Measurements from ENCODE around the gene TMEM131. TPM values are rescaled to one million over a fixed set of nuclear protein-coding genes. Genes with fewer than 3 reads are reported as not detected.

TMEM131 gene
- total RNA-seq, 5 donors from 2014 or later (not counting 1 experiment from before 2014, with no cell fraction given) = 39.3 to 43.9 (median 41.1) TPM

GRCh38 chr2:98037666-98038336 is 42.1 kb upstream of the TMEM131 start:
- no peaks in the 10 kb centered on the region for H3K4me1 Mint-ChIP-seq
- Histone ChIP-seq H3K9me3 (no peaks in the 10 kb centered on the region), H3K27ac (ENCODE audit: low read length) (no peak overlapping the region), H3K27me3 (replicated peaks in 1 of 2; ENCODE audit: control insufficient read depth in 2 of 2, extremely low read depth in 1 of 2, insufficient read depth in 2 of 2, low read length in 1 of 2) (peaks cover 0 to 12% of the 10 kb centered on the region in 2 experiments), H3K4me1 (ENCODE audit: control insufficient read depth in 1 of 2, extremely low read depth in 1 of 2, insufficient read depth in 2 of 2, low read length in 2 of 2) (no peaks in the 10 kb centered on the region), H3K36me3 (ENCODE audit: control insufficient read depth in 2 of 2, extremely low read depth in 1 of 2, insufficient read depth in 1 of 2, low read length in 1 of 2) (no peaks in the 10 kb centered on the region), H3K4me3 (ENCODE audit: control insufficient read depth in 1 of 2, extremely low read depth in 1 of 2, low read length in 1 of 2) (no peak overlapping the region)
- no peak for ATAC-seq (replicated peaks in 1 of 4)
- WGBS (ENCODE audit: insufficient coverage) = 71% methylated on average over 1 of the region's 2 CpGs
- ChIA-PET POLR2A (no interaction called here), CTCF (no interaction called here)
- DNase-seq = no peak
- no peak overlapping the region for H3K4me3 Mint-ChIP-seq
- no peaks in the 10 kb centered on the region for H3K36me3 Mint-ChIP-seq
- H3K9me3 Mint-ChIP-seq = peaks cover 4 to 9% (median 5%) of the 10 kb centered on the region in 3 donors
- no peak overlapping the region for H3K27ac Mint-ChIP-seq
- H3K27me3 Mint-ChIP-seq = peaks cover 14 to 16% of the 10 kb centered on the region in 2 donors

DNA sequence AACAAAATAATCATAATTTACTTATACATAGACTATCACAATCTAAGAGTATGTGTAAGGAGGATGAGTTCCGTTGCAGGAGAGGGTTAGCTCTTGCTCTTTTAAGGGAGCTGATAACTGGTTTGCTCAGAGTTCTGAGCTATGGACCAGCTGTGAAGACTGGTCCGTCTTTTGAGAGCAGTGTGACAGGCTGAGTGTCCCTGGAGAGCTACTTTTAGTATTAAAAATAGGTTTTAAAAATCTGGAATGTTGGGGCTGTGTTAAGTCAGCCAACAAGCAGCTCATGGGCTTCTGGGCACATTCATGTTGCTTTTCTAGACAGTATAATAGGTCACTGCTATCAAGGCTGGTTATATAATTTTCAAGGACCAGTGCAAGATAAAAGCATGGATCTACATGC is 41.5 kb upstream of the TMEM131 start:
- H3K36me3 Mint-ChIP-seq = no peaks in the 10 kb centered on the region
- no peak overlapping the region for H3K27ac ChIP-seq (ENCODE audit: low read length)
- H3K4me1 ChIP-seq (ENCODE audit: control insufficient read depth in 1 of 2, extremely low read depth in 1 of 2, insufficient read depth in 2 of 2, low read length in 2 of 2) = no peaks in the 10 kb centered on the region
- ATAC-seq (replicated peaks in 1 of 4) (no peak), DNase-seq (no peak)
- ChIA-PET CTCF (interaction anchor here in 1 of 2 donors (0.5 kb wide), 1 partner anchor 139 kb away, joined by 3 read pairs; no protein-coding TSS in a partner anchor), POLR2A (no interaction called here)
- no peak overlapping the region for H3K27ac Mint-ChIP-seq
- H3K4me1 Mint-ChIP-seq = no peaks in the 10 kb centered on the region
- no peak overlapping the region for H3K4me3 ChIP-seq (ENCODE audit: control insufficient read depth in 1 of 2, extremely low read depth in 1 of 2, low read length in 1 of 2)
- peaks cover 0 to 12% of the 10 kb centered on the region in 2 experiments for H3K27me3 ChIP-seq (replicated peaks in 1 of 2; ENCODE audit: control insufficient read depth in 2 of 2, extremely low read depth in 1 of 2, insufficient read depth in 2 of 2, low read length in 1 of 2)
- no peaks in the 10 kb centered on the region for H3K36me3 ChIP-seq (ENCODE audit: control insufficient read depth in 2 of 2, extremely low read depth in 1 of 2, insufficient read depth in 1 of 2, low read length in 1 of 2)
- WGBS (ENCODE audit: insufficient coverage) = 67% methylated on average over 1 of the region's 2 CpGs
- peaks cover 0 to 6% (median 4%) of the 10 kb centered on the region in 3 donors for H3K9me3 Mint-ChIP-seq
- H3K27me3 Mint-ChIP-seq = peaks cover 14 to 16% of the 10 kb centered on the region in 2 donors
- H3K9me3 ChIP-seq = no peaks in the 10 kb centered on the region
- no peak overlapping the region for H3K4me3 Mint-ChIP-seq

DNA sequence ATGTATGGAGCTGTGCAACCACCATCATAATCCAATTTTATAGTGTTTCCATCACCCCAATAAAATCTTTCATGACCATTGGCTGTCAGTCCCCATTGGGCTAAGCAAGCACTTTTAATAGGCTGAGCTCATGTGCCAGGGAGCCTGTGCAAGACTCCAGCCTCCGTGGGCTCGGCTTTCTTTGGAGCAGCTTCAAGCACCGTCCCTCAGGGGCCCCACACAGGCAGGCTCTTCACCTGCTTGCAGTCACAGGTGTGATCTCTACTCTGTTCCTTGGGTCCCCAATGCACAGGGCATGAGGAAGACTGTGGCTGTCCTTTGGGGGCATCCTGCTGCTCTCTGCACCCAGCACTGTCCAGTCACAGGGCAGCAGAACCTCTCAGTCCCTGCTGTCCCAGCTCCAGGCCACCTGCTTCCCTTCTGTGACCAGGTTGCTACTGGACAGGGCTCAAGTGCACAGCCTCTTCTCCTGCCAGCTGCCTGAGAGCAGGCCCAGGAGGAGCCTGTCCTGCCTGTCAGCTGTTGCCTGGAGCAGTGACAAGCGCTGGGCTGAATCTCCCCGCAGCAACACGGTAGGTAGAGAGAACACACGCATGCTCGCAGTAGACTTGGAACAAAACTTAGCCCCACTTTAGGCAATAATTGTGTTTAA is 40.7 kb upstream of the TMEM131 start:
- POLR2A ChIA-PET = no interaction called here
- Mint-ChIP-seq H3K36me3 (no peaks in the 10 kb centered on the region), H3K27ac (no peak overlapping the region), H3K4me3 (no peak overlapping the region), H3K27me3 (peaks cover 8 to 11% of the 10 kb centered on the region in 2 donors), H3K9me3 (no peaks in the 10 kb centered on the region), H3K4me1 (no peaks in the 10 kb centered on the region)
- no peaks in the 10 kb centered on the region for H3K36me3 ChIP-seq (ENCODE audit: control insufficient read depth in 2 of 2, extremely low read depth in 1 of 2, insufficient read depth in 1 of 2, low read length in 1 of 2)
- ATAC-seq (replicated peaks in 1 of 4) (no peak), DNase-seq (no peak)
- H3K4me3 ChIP-seq (ENCODE audit: control insufficient read depth in 1 of 2, extremely low read depth in 1 of 2, low read length in 1 of 2) = no peak overlapping the region
- no peaks in the 10 kb centered on the region for H3K4me1 ChIP-seq (ENCODE audit: control insufficient read depth in 1 of 2, extremely low read depth in 1 of 2, insufficient read depth in 2 of 2, low read length in 2 of 2)
- no peak overlapping the region for H3K27ac ChIP-seq (ENCODE audit: low read length)
- CTCF ChIA-PET = interaction anchor here in 1 of 2 donors (0.5 kb wide), 1 partner anchor 139 kb away, joined by 3 read pairs; no protein-coding TSS in a partner anchor
- peaks cover 0 to 12% of the 10 kb centered on the region in 2 experiments for H3K27me3 ChIP-seq (replicated peaks in 1 of 2; ENCODE audit: control insufficient read depth in 2 of 2, extremely low read depth in 1 of 2, insufficient read depth in 2 of 2, low read length in 1 of 2)
- WGBS (ENCODE audit: insufficient coverage) = 92% methylated on average over 5 of the region's 8 CpGs
- H3K9me3 ChIP-seq = no peaks in the 10 kb centered on the region

DNA sequence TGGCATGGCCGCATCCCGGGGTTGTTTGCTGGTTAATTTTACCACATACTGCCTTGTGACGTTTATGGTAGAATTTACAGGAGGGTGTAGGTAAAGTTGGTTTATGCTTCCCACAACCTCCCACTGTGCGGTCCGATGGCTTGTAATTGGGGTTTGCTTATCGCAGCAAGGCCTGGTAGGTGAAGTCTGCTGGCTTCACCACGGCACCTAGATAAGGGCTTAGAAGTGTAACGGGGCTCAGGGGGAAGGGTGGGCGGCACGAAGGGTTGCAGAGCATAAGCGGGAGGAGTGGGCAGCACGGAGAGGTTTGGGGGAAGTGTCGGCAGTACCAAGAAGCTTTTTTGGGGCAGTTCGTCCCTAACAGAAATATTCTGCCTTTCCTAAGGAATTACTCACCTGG is 39.0 kb upstream of the TMEM131 start:
- H3K36me3 ChIP-seq (ENCODE audit: control insufficient read depth in 2 of 2, extremely low read depth in 1 of 2, insufficient read depth in 1 of 2, low read length in 1 of 2) = no peaks in the 10 kb centered on the region
- no peaks in the 10 kb centered on the region for H3K4me1 ChIP-seq (ENCODE audit: control insufficient read depth in 1 of 2, extremely low read depth in 1 of 2, insufficient read depth in 2 of 2, low read length in 2 of 2)
- peaks cover 3 to 7% of the 10 kb centered on the region in 2 donors for H3K27me3 Mint-ChIP-seq
- no peaks in the 10 kb centered on the region for H3K4me1 Mint-ChIP-seq
- POLR2A ChIA-PET = no interaction called here
- ATAC-seq (replicated peaks in 1 of 4) (no peak), DNase-seq (no peak)
- 82% methylated on average over 3 of the region's 14 CpGs for WGBS (ENCODE audit: insufficient coverage)
- H3K4me3 ChIP-seq (ENCODE audit: control insufficient read depth in 1 of 2, extremely low read depth in 1 of 2, low read length in 1 of 2) = no peak overlapping the region
- H3K9me3 Mint-ChIP-seq = no peaks in the 10 kb centered on the region
- CTCF ChIA-PET = no interaction called here
- no peaks in the 10 kb centered on the region for H3K9me3 ChIP-seq
- H3K27ac ChIP-seq (ENCODE audit: low read length) = no peak overlapping the region
- no peak overlapping the region for H3K4me3 Mint-ChIP-seq
- H3K27me3 ChIP-seq (replicated peaks in 1 of 2; ENCODE audit: control insufficient read depth in 2 of 2, extremely low read depth in 1 of 2, insufficient read depth in 2 of 2, low read length in 1 of 2) = peaks cover 0 to 8% of the 10 kb centered on the region in 2 experiments
- no peaks in the 10 kb centered on the region for H3K36me3 Mint-ChIP-seq
- H3K27ac Mint-ChIP-seq = no peak overlapping the region

DNA sequence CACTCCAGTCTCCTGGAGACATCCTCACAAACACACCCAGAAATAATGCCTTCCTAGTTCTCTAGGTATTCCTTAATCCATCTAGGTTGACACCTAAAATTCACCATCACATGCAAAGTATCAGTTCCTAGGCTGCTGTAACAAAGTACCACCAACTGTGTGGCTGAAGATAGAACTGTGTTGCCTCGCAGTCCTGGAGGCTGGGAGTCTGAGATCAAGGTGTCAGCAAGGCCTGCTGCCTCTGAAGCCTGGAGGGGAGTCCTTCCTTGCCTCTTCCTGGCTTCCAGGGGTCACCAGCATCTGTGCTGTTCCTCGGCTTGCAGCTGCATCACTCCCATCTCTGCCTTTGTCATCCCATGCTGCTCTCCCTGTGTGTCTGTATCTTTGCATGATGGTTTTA is 36.3 kb upstream of the TMEM131 start:
- H3K9me3 Mint-ChIP-seq = no peaks in the 10 kb centered on the region
- no peak overlapping the region for H3K4me3 Mint-ChIP-seq
- H3K27me3 ChIP-seq (replicated peaks in 1 of 2; ENCODE audit: control insufficient read depth in 2 of 2, extremely low read depth in 1 of 2, insufficient read depth in 2 of 2, low read length in 1 of 2) = peaks cover 0 to 5% of the 10 kb centered on the region in 2 experiments
- no peak overlapping the region for H3K27ac Mint-ChIP-seq
- H3K36me3 ChIP-seq (ENCODE audit: control insufficient read depth in 2 of 2, extremely low read depth in 1 of 2, insufficient read depth in 1 of 2, low read length in 1 of 2) = no peaks in the 10 kb centered on the region
- no peak overlapping the region for H3K4me3 ChIP-seq (ENCODE audit: control insufficient read depth in 1 of 2, extremely low read depth in 1 of 2, low read length in 1 of 2)
- H3K36me3 Mint-ChIP-seq = no peaks in the 10 kb centered on the region
- no CpG with 5 or more reads among the region's 2 CpGs for WGBS (ENCODE audit: insufficient coverage)
- CTCF ChIA-PET = no interaction called here
- no peak for DNase-seq
- peaks cover 0 to 3% of the 10 kb centered on the region in 2 experiments for H3K4me1 ChIP-seq (ENCODE audit: control insufficient read depth in 1 of 2, extremely low read depth in 1 of 2, insufficient read depth in 2 of 2, low read length in 2 of 2)
- H3K27ac ChIP-seq (ENCODE audit: low read length) = no peak overlapping the region
- no peak for ATAC-seq (replicated peaks in 1 of 4)
- no peaks in the 10 kb centered on the region for H3K9me3 ChIP-seq
- H3K4me1 Mint-ChIP-seq = peaks cover 7 to 15% (median 8%) of the 10 kb centered on the region in 3 donors
- H3K27me3 Mint-ChIP-seq = no peaks in the 10 kb centered on the region
- POLR2A ChIA-PET = no interaction called here

DNA sequence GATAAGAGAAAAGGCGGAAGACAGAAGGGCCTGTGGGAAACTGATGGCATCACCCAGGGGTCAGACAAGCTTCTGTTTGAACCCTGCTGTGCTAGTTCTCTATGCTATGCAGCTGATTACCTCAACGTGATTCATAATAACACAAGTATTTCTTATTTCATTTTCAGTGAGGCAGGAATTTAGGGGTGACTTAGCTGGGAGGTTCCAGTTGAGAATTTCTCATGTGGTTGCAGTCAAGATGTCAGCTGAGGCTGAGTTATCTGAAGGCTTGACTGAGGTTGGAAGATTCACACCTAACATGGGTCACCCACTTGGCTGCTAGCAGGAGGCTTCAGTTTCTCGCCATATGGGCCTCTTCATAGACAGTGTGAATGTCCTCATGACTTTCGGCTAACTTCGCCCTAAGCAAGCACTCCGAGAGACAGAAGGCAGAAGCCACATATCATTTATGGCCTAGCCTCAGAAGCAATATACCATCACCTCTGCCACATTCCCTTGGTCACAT is 34.0 kb upstream of the TMEM131 start:
- Mint-ChIP-seq H3K27me3 (peaks cover 6 to 10% of the 10 kb centered on the region in 2 donors), H3K9me3 (no peaks in the 10 kb centered on the region)
- no peak for ATAC-seq (replicated peaks in 1 of 4)

More for the DNA sequence above, 34.0 kb upstream of the TMEM131 start:
- WGBS (ENCODE audit: insufficient coverage) = 67% methylated on average over 2 of the region's 6 CpGs
- H3K27ac Mint-ChIP-seq = no peak overlapping the region
- DNase-seq = no peak
- H3K36me3 Mint-ChIP-seq = no peaks in the 10 kb centered on the region
- Histone ChIP-seq H3K4me1 (ENCODE audit: control insufficient read depth in 1 of 2, extremely low read depth in 1 of 2, insufficient read depth in 2 of 2, low read length in 2 of 2) (peaks cover 4 to 9% of the 10 kb centered on the region in 2 experiments), H3K9me3 (no peaks in the 10 kb centered on the region), H3K27me3 (replicated peaks in 1 of 2; ENCODE audit: control insufficient read depth in 2 of 2, extremely low read depth in 1 of 2, insufficient read depth in 2 of 2, low read length in 1 of 2) (peaks cover 0 to 2% of the 10 kb centered on the region in 2 experiments), H3K4me3 (ENCODE audit: control insufficient read depth in 1 of 2, extremely low read depth in 1 of 2, low read length in 1 of 2) (no peak overlapping the region), H3K27ac (ENCODE audit: low read length) (no peak overlapping the region), H3K36me3 (ENCODE audit: control insufficient read depth in 2 of 2, extremely low read depth in 1 of 2, insufficient read depth in 1 of 2, low read length in 1 of 2) (no peaks in the 10 kb centered on the region)
- CTCF ChIA-PET = no interaction called here
- no peak overlapping the region for H3K4me3 Mint-ChIP-seq
- H3K4me1 Mint-ChIP-seq = peaks cover 22 to 31% (median 24%) of the 10 kb centered on the region in 3 donors
- POLR2A ChIA-PET = no interaction called here
